SH-SY5Y (cell line): ENCODE data around the gene ELFN2.

ENCODE experiments used
- GATA2 ChIP-seq: IDR thresholded peaks from 2 replicates; pipeline ENCODE4 v1.6.1; 2011; ENCODE audit warnings: mild to moderate bottlenecking, low read depth, low read length
- GATA3 ChIP-seq: IDR thresholded peaks from 2 replicates; pipeline ENCODE4 v1.6.1; 2011; ENCODE audit warnings: low read depth, mild to moderate bottlenecking, low read length, moderate library complexity

The ELFN2 gene

DNA sequence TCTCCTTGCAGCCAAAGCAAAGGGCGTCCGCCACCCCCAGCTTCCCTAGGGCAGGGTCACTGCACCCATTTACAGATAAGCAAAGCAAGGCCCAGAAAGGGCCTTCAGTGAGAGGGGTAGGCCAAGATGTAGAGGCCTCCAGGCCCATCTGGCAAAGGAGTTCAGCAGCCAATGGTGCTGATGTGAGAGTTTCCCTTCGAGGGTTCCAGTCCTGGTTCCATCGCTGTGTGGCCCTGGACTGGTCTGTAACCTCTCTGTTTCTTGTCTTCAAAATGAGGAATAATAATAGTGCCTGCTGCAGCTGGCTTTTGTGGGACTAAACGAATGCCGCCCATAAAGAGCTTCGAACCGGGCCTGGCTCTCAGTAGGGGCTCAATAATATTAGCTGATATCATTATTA lies 4.0 kb downstream of the ELFN2 start:
- TF ChIP-seq GATA3 (no peak), GATA2 (no peak)

DNA sequence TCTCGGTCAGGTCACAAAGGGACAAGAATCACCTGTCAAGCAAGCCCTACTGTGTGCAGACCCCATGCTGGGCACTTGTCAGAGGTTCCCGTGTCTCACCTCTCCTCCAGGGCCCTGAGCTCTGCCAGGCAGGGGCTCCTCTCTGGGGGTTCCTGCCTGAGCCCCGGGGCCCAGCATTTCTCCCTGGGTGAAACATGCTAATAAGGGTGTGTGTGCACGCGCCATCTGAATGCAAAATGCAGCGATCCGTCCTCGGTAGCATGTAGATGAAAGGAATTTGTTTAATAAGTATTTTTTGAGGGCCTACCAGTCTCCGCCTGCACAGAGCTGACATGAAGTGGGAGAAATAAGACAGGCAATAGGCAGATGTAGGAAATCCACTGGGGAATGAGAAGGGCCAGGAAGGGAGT lies 5.8 kb downstream of the ELFN2 start:
- no peak for TF ChIP-seq GATA3
- no peak for TF ChIP-seq GATA2

DNA sequence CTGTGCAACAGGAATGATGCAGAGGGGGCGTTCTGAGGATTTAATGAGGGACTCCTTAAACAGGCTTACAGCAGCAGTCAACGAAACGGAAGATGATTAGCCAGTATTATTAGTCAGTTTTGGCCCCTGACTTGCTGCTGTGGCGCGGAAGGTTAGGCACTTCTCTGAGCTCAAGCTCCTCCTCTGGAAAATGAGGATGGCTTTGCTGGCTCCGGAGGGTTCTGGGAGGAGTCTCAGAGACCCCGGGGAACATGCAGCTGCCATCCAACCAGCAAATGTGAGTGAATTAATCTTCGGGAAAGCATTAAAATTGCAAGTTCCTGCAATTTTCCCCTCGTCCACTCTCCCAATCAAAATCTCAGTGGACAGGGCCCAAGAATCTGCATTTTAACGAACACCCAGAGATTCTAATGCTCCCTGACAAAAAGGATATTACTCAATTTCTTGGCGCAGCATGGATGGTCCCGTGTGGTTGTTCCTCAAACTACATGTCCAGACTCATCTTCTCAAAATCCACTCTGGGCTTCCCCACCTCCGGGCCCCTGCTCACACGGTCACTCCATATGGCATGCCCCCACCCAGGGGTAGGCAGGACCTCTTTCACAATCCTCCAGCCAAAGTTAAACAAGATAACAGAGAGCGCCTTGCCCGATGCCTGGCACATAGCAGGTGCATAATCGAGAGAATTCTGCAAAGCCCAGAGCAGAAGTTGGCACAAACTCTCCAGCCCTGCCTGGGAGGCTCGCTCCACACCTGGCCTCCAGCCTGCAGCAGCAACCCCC lies 6.4 kb downstream of the ELFN2 start:
- no peak for TF ChIP-seq GATA2
- no peak for TF ChIP-seq GATA3

DNA sequence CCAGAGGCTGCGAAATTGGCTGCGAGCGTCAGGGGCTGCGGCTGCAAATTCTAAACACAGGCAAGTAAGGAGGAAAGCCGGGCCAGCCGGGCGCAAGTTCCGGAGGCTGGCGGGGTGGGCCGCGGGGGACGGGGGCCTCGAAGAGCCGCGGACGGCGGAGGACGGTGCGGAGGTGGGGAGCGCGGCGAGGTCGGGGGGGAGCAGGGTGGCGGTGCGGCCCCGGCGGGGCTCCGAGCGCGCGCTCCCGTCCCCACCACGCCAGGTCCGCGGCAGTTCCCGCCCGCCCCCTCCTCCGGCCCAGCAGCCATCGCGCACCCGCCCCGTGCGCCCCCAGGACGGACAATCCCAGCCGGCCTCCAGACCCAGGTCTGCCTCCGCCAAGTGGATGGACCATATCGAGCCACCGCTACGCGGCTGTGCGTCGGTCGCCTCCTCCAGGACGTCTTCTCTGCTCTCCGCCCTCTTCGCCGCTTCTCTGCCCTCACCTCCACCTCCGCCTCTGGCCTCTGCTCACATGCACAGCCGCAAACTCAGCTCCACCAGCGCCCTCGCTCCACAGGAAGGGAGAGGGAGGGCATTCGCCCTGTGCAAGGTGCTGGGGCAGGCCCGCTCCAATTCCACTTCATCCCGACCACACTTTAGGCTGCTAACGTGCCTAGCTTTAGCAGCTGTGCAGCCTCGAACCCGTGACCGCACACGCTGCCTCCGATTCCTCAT lies 7.2 kb downstream of the ELFN2 start:
- TF ChIP-seq GATA2 (no peak), GATA3 (no peak)

DNA sequence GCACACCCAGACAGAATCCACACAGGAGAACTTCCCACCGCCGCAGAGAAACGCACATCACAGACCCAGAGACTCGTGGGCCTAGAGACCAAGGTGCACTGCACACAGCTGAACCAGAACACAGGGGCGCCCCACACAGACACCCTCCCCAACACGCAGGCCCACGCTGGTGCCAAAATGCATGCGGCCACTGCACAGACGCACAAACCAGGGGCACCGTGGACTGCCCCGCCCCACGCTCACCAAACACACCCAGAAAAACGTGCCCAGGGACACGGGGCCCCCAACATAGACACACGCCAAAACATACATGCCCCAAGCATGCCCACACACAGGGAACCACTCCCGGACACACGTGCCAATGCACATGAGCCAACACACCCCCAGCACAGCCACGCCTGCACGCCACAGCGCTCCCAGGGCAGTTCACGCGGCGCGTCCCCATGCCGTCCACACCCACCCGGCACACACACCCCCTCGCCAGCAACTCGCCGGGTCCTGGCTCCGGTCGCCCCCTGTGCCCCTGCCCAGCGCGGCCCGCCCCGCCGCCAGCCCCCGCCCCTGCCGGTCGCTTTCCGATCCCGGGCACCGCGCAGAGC lies 7.8 kb downstream of the ELFN2 start:
- TF ChIP-seq GATA3 = no peak
- TF ChIP-seq GATA2 = no peak

DNA sequence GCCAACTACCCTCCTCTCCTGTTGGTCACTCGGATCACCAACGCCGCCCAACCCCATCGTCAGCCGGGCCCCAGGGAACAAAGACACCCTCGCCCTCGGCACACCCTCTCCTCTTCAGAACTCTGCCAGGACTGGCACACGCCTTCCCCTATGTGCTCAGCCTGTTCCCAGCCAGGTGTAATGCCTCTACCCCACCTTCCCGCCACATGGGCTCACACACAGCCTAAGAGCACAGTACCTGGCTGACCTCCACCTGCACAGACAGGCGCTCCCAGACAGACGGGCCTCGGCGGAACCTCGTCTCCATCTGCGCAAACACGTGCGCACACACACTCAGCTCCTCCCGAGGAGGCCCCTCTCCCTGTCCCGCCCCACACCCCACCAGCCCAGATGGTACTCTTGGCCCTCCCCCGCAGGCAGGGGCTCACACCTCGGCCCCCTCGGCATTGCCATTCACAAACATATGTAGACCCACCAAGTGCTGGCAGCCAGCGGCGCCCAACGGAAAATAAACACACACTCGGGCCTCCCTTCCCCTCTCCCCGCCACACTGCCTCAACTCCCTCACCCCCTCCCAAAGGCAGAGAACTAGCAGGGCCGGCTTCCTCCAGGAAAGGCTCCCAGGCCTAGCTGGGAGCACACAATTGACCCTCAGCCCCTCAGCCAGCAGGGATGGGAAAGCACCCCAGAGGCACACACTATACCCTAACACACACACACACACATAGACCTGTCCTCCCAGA lies 8.5 kb downstream of the ELFN2 start:
- TF ChIP-seq GATA2 (no peak), GATA3 (no peak)

DNA sequence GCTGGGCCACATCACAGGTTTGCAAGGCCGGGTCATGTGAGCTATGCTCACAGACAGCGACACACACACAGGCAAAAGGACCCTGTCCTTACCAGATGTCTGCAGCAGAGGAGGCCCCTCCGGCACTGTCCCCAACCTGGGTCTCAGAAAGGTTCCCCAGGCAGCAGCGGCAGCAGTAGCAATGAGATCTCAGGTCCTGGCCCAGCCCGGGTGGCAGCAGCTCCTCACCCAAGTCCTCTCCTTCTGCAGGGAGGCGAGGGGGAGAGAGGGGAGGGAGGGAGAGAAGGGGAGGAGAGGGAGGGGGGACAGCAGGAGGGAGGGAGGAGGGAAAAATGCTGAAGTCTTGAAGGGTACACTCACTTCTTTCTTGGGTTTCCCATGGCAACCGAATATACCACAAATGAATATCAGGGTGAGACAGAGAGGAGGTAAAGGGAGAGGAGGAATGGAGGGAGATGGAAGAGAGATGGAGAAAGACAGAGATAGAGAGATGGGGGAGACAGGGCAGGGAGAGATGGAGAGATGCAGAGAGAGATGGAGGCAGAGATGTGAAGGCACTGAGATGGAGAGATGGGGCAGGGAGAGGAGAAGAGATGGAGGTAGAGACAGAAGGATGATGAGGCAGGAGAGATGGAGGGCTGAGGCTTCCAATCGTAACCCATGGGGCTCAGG lies 9.5 kb downstream of the ELFN2 start:
- TF ChIP-seq GATA2 = no peak
- no peak for TF ChIP-seq GATA3

DNA sequence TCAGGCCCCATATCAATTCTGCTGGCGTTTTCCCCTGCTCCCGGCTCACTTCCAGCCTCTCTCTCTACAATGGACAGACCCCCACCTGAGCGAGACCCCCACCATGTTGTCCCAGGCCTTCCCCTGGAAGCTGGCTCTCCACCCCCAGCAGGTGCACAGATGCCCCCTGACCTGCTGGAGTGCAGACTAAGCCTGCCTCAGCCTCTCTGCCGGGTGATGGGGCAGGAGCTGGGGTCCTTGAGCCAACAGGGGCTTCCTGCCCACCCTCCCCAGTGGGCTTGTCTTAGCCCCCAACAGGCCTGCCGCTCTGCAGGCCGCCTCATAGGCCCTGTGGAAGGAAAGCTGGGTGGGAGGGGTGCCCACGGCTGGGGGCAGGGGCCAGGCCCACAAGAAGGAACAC lies 10.0 kb downstream of the ELFN2 start:
- TF ChIP-seq GATA2 = no peak
- no peak for TF ChIP-seq GATA3

DNA sequence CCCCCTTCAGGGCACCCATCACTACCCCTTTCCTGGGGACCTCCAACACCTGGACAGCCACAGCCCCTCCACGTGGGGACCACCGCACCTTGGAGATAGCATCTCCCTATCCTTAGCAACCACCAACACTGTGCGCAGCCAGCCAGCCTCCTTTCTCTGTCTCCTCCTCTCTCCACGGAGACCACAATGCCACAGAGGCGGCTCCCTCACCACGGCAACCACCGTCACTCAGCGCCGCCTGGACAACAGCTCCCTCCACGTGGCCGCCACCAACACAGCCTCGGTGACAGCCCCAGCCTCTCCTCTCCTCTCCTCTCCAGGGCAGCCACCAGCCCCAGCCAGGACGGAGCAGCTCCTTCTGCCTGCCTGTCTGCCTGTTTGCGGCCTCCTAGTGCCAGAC lies 10.5 kb downstream of the ELFN2 start:
- TF ChIP-seq GATA2 = peak; percentile 45; the same call in 1 of the 2 replicates
- TF ChIP-seq GATA3 = no peak

DNA sequence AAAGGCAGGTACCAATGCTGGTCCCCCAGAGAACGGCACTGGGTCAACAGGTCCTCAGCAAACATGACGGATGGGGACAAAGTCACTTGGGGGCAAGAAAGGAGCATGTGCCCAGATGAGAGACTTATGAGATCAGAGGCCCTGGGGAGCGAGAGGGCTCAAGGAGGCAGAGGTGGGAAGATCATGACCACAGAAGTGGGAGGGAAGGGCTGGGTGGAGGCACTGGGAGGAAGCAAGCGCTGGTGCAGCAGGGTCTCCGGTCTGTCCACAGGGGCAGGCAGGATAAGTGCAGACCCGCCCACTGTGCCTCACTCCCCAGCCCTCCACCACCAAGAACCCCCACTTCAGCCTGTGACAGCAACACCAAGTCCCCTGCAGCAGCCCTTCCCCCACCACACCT lies 10.9 kb downstream of the ELFN2 start:
- TF ChIP-seq GATA3 = no peak

DNA sequence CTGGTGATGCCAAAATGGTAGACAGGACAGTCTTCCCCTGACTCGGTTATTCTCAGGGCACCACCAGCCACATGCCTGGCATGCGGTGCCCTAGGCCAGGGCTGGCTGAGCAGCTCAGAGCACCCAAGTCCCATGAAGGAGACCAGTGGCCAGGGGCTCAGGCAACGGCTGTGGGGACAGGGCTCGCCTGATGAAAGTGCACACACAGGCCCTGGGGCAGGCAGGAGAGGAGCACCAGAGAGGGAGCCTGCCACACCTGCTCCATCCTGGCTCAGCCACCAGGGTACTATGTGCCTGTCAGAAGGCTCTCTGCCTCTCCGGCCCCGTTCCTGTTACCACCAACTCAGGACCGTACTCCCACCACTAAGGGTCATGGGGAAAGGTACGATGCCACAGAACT lies 12.1 kb downstream of the ELFN2 start:
- TF ChIP-seq GATA3 (no peak), GATA2 (no peak)

DNA sequence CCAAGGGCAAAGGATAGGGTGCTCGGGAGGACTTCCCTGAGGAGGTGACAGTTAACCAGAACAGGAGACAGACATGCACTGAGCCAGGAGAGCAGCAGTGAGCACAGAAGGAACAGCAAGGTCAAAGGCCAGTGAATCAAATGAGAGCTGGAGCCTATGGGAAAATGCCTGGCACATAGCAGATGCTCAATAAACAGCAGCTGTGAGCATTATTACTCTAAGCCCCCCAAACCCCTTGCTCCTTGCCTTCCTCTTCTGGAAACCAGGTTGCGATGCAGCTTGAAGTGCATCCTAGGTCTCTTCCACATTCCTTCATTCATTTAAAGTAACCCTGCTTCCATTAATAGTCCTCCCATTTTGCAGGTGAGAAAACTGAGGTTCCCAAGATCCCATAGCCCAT lies 13.0 kb downstream of the ELFN2 start:
- TF ChIP-seq GATA2 (no peak), GATA3 (no peak)

DNA sequence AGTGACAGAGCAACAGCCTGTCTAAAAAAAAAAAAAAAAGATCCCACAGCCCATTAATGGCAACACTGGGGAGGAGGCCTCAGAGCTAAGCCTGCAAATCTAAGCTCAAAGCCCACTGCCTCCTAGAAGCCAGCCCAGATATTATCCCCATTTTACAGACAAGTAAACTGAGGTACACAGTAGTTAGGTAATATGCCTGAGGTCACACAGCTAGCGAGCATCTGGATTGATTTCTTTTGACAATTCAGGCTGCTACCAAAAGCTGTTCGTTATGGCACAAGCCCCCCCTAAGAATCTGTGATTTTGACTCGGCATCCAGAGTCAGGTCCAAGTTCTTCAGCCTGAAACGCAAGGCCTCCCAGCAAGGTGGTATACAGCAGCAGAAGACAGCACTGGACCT lies 13.7 kb downstream of the ELFN2 start:
- TF ChIP-seq GATA2 (no peak), GATA3 (no peak)

DNA sequence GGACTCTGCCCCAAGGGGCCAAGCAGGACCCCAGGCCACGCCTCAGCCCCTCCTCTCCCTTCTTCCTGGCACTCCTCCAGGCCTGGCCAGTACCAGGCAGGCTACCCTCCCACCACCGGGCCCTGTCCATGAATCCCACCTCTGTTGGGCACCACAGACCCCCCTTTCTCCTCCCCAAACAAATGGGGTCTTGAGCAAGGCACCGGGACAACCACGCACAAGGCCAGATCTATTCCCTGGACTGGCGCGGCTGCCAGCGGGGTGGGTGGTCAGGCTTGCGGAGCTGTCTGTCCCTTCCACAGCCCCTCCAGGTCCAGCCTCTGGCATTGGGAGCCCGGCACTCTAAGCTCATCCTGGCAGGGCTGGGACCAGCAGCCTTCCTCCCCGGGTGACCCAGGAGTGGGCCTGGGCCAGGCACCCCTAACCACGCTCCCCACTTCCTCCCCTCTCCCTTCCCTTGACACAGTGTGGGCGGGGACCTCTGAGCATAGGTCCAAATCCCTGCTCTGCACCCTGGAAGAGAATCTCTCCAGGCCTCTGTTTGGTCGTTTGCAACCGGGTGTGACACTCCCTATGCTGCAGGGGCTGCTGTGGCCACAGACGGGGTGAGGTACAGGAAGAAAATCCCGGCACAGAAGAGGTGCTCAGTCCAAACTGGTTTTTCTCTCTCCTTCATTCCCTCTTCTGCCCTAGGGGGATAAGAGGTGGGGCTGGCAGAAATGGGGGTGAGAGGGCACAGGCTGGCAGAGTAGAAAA lies 14.6 kb downstream of the ELFN2 start:
- no peak for TF ChIP-seq GATA3
- TF ChIP-seq GATA2 = no peak

DNA sequence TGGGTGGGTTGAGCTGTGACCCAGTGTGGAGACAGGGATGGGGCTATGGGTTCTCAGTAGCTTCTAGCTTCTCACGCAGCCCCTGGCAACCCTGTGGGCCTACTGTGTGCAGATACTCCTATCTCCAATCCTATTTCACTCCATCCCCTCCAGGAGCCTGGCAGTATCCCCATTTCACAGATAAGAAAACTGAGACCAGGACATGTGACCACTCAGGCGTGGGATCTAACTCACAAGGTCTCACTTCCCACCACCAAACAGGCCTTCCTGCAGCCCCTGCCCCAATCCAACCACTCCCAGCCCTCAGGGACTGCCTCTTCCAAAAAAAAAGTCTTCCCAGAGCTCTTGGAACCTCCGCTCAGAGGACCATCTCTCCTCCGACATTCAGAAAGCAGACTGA lies 15.6 kb downstream of the ELFN2 start:
- TF ChIP-seq GATA2 = no peak
- no peak for TF ChIP-seq GATA3
